ENCODE measurements around the gene CYP2W1. TPM values are rescaled to one million over a fixed set of nuclear protein-coding genes. Genes with fewer than 3 reads are reported as not detected.
A peak's percentile ranks its signal among the peaks of the same experiment; 100 is the strongest.
"Not testable (repeated sequence)": the region's sequence is repeated elsewhere in the genome, so short reads cannot be mapped to it uniquely, and the experiment has no call there.

CYP2W1 gene
- polyA plus RNA-seq, 1 donor (not counting 4 experiments of a cell fraction or from before 2014, with no cell fraction given), result 0.05 TPM

DNA sequence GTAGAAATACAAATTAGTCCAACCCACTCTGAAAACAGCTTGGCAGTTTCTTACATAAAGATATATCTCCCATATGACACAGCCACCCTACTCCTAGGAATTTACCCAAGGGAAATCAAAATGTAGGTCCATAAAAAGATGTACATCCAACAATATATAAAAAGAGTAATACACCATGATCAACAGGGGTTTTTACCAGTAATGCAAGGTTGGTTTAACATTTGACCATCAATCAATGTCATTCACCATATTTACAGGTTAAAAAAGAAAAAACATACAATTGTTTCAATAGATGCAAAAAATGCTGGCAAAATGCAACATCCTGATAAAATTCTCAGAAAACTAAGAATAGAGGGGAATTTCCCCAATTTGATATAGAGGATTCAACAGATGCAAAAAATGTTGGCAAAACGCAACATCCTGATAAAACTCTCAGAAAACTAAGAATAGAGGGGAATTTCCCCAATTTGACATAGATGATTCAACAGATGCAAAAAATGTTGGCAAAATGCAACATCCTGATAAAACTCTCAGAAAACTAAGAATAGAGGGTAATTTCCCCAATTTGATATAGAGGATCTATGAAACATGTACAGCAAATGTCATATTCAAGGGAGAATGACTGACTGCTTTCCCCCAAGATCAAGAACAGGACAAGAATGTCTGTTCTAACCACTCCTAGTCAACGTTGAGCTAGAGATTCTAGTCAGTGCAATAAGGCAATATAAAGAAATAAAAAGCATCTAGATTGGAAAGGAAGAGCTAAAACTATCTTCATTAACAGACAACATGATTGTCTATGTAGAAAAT is 42.2 kb upstream of the CYP2W1 start:
- Histone ChIP-seq H2AFZ (ENCODE audit: control insufficient read depth, low read length) (no peak overlapping the region), H3K79me2 (ENCODE audit: control insufficient read depth, insufficient read depth, low read length) (no peaks in the 10 kb centered on the region), H3K27me3 (ENCODE audit: control insufficient read depth, extremely low read depth, insufficient read depth, low read length) (peaks cover 2% of the 10 kb centered on the region), H3K4me2 (ENCODE audit: control insufficient read depth, extremely low read depth, insufficient read depth, low read depth, low read length) (no peak overlapping the region), H3K9me3 (ENCODE audit: control insufficient read depth, low read depth, low read length) (no peaks in the 10 kb centered on the region), H3K27ac (ENCODE audit: control insufficient read depth, insufficient read depth, low read length) (no peak overlapping the region), H3K9me1 (ENCODE audit: control insufficient read depth, extremely low read depth, insufficient read depth, low read length) (no peaks in the 10 kb centered on the region), H3K4me1 (ENCODE audit: control insufficient read depth, extremely low read depth, insufficient read depth, low read length) (peaks cover 13% of the 10 kb centered on the region), H3K9ac (ENCODE audit: control insufficient read depth, extremely low read depth, insufficient read depth, low read length) (no peak overlapping the region), H3K36me3 (ENCODE audit: control insufficient read depth in 2 of 2, extremely low read depth in 1 of 2, insufficient read depth in 2 of 2, low read length in 2 of 2) (no peaks in the 10 kb centered on the region), H4K20me1 (ENCODE audit: control insufficient read depth, extremely low read depth, insufficient read depth, low read length) (no peaks in the 10 kb centered on the region), H3K4me3 (ENCODE audit: control insufficient read depth in 2 of 3, extremely low read depth in 1 of 3, insufficient read depth in 2 of 3, low read depth in 1 of 3, low read length in 3 of 3) (no peak overlapping the region)
- no peak for FAIRE-seq
- no peak for DNase-seq (ENCODE audit: low read depth, low spot score)
- dilution Hi-C loops (cut with MboI; ENCODE audit: extremely low pct_ligation_motif_present, low sequenced_read_pairs), result no loop called here
- no peak for TF ChIP-seq EZH2 (IDR thresholded peaks at IDR 0.05; ENCODE audit: low read length)

DNA sequence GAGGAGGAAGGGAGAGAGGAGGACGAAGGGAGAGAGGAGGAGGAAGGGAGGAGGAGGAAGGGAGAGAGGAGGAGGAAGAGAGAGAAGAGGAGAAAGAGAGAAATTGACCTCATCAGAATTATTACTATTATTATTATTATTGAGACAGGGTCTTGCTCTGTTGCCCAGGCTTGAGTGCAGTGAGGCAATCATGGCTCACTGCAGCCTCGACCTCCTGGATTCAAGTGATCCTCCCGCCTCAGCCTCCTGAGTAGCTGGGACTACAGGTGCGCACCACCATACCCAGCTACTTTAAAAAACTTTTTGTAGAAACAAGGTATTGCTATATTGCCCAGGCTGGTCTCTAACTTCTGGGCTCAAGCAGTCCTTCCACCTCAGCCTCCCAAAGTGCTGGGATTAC is 39.2 kb upstream of the CYP2W1 start:
- H3K4me2 ChIP-seq (ENCODE audit: control insufficient read depth, extremely low read depth, insufficient read depth, low read depth, low read length); H3K4me3 ChIP-seq (ENCODE audit: control insufficient read depth in 2 of 3, extremely low read depth in 1 of 3, insufficient read depth in 2 of 3, low read depth in 1 of 3, low read length in 3 of 3); H3K9me3 ChIP-seq (ENCODE audit: control insufficient read depth, low read depth, low read length); H3K36me3 ChIP-seq (ENCODE audit: control insufficient read depth in 2 of 2, extremely low read depth in 1 of 2, insufficient read depth in 2 of 2, low read length in 2 of 2); FAIRE-seq; H3K79me2 ChIP-seq (ENCODE audit: control insufficient read depth, insufficient read depth, low read length); H2AFZ ChIP-seq (ENCODE audit: control insufficient read depth, low read length); DNase-seq (ENCODE audit: low read depth, low spot score); H3K9ac ChIP-seq (ENCODE audit: control insufficient read depth, extremely low read depth, insufficient read depth, low read length); H3K27ac ChIP-seq (ENCODE audit: control insufficient read depth, insufficient read depth, low read length); dilution Hi-C loops (cut with MboI; ENCODE audit: extremely low pct_ligation_motif_present, low sequenced_read_pairs); H3K27me3 ChIP-seq (ENCODE audit: control insufficient read depth, extremely low read depth, insufficient read depth, low read length); H4K20me1 ChIP-seq (ENCODE audit: control insufficient read depth, extremely low read depth, insufficient read depth, low read length); H3K9me1 ChIP-seq (ENCODE audit: control insufficient read depth, extremely low read depth, insufficient read depth, low read length): not testable (repeated sequence)
- H3K4me1 ChIP-seq (ENCODE audit: control insufficient read depth, extremely low read depth, insufficient read depth, low read length), result peaks cover 16% of the 10 kb centered on the region

DNA sequence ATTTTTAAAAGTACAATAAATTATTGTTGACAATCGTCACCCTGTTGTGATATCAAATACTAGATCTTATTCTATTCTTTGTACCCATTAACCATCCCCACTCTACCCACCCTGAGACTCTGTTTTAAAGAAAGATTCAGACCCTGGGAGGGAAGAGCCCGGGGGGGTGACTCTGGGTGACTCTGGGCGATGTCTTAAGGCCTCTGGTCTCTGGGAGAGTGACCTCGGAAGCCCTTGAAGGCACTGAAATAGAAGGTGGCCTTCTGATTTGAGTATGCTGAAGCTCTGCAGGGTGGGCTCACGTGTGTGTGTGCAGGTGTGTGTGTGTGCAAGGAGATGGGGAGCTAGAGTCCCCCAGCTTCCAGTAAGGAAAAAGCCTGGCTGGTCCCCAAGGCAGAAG is 38.2 kb upstream of the CYP2W1 start:
- Histone ChIP-seq H3K4me2 (ENCODE audit: control insufficient read depth, extremely low read depth, insufficient read depth, low read depth, low read length) (peak overlapping the region; percentile 79), H3K27me3 (ENCODE audit: control insufficient read depth, extremely low read depth, insufficient read depth, low read length) (peaks cover 2% of the 10 kb centered on the region), H3K4me3 (ENCODE audit: control insufficient read depth in 2 of 3, extremely low read depth in 1 of 3, insufficient read depth in 2 of 3, low read depth in 1 of 3, low read length in 3 of 3) (peak overlapping the region in 1 of 3 experiments; percentile 6), H3K36me3 (ENCODE audit: control insufficient read depth in 2 of 2, extremely low read depth in 1 of 2, insufficient read depth in 2 of 2, low read length in 2 of 2) (no peaks in the 10 kb centered on the region), H4K20me1 (ENCODE audit: control insufficient read depth, extremely low read depth, insufficient read depth, low read length) (no peaks in the 10 kb centered on the region), H3K79me2 (ENCODE audit: control insufficient read depth, insufficient read depth, low read length) (no peaks in the 10 kb centered on the region), H3K9me3 (ENCODE audit: control insufficient read depth, low read depth, low read length) (no peaks in the 10 kb centered on the region), H3K27ac (ENCODE audit: control insufficient read depth, insufficient read depth, low read length) (peak overlapping the region; percentile 67), H3K9me1 (ENCODE audit: control insufficient read depth, extremely low read depth, insufficient read depth, low read length) (no peaks in the 10 kb centered on the region), H2AFZ (ENCODE audit: control insufficient read depth, low read length) (no peak overlapping the region), H3K4me1 (ENCODE audit: control insufficient read depth, extremely low read depth, insufficient read depth, low read length) (peaks cover 16% of the 10 kb centered on the region), H3K9ac (ENCODE audit: control insufficient read depth, extremely low read depth, insufficient read depth, low read length) (peak overlapping the region; percentile 60)
- dilution Hi-C loops (cut with MboI; ENCODE audit: extremely low pct_ligation_motif_present, low sequenced_read_pairs), result no loop called here
- no peak for DNase-seq (ENCODE audit: low read depth, low spot score)
- TF ChIP-seq, protein P1, sequence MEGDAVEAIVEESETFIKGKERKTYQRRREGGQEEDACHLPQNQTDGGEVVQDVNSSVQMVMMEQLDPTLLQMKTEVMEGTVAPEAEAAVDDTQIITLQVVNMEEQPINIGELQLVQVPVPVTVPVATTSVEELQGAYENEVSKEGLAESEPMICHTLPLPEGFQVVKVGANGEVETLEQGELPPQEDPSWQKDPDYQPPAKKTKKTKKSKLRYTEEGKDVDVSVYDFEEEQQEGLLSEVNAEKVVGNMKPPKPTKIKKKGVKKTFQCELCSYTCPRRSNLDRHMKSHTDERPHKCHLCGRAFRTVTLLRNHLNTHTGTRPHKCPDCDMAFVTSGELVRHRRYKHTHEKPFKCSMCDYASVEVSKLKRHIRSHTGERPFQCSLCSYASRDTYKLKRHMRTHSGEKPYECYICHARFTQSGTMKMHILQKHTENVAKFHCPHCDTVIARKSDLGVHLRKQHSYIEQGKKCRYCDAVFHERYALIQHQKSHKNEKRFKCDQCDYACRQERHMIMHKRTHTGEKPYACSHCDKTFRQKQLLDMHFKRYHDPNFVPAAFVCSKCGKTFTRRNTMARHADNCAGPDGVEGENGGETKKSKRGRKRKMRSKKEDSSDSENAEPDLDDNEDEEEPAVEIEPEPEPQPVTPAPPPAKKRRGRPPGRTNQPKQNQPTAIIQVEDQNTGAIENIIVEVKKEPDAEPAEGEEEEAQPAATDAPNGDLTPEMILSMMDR (optimal IDR thresholded peaks at IDR 0.05 in 1 of 3, IDR thresholded peaks at IDR 0.05 in 1 of 3, conservative IDR thresholded peaks at IDR 0.05 in 1 of 3; ENCODE audit: extremely low read depth in 1 of 3, insufficient read depth in 2 of 3, low read length in 3 of 3), result no peak
- TF ChIP-seq EZH2 (IDR thresholded peaks at IDR 0.05; ENCODE audit: low read length), result no peak
- peak; percentile 59 for FAIRE-seq
